ENCODE results near the gene G6PC3.

The G6PC3 gene

DNA sequence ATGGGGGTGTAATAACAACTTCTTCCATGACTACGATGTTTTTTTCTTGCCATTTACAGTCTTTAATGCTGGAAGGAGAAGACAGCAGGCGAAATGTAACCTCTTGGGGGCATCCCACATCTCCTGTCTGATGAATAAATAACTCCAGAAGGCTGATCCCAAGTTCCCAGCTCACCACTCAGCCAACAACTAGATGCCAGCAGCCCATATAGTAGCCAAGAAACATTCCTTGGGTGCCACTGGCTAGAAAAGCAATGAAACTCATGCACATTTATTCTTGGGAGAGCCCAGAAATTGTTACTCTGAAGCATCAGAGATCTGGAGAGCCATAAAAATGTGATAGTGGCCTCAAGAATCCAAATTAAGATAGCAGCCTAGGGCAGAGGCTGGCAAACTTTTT, 33.1 kb upstream of the G6PC3 start (continued):
- TF ChIP-seq ZNF626 (tag by site-specific recombination; IDR thresholded peaks at IDR 0.05) (no peak), ZNF426 (tag by site-specific recombination; IDR thresholded peaks at IDR 0.05) (no peak), KLF10 (tag by site-specific recombination; IDR thresholded peaks at IDR 0.05) (no peak), ZIC2 (tag by site-specific recombination; IDR thresholded peaks at IDR 0.05) (no peak)
- TF ChIP-seq, protein P1, sequence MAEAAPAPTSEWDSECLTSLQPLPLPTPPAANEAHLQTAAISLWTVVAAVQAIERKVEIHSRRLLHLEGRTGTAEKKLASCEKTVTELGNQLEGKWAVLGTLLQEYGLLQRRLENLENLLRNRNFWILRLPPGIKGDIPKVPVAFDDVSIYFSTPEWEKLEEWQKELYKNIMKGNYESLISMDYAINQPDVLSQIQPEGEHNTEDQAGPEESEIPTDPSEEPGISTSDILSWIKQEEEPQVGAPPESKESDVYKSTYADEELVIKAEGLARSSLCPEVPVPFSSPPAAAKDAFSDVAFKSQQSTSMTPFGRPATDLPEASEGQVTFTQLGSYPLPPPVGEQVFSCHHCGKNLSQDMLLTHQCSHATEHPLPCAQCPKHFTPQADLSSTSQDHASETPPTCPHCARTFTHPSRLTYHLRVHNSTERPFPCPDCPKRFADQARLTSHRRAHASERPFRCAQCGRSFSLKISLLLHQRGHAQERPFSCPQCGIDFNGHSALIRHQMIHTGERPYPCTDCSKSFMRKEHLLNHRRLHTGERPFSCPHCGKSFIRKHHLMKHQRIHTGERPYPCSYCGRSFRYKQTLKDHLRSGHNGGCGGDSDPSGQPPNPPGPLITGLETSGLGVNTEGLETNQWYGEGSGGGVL (tag by site-specific recombination; IDR thresholded peaks at IDR 0.05) = no peak

DNA sequence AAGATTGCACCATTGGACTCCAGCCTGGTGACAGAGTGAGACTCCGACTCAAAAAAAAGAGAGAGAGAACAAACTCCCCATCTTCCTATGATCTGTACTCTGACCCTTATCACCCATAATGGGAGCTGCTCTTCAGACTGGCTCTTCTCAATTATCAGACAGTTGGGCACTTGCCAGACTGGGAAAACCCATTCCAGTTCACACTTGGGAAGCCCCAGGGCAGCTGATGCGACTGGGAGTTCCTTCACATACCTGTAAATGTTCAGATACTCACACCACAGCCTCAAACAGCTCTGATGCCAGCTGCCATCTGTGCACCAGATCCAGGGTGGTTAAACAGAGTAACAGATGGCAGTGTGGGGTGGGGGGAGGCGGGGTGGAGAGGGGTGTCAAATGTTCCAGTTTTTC, 31.9 kb upstream of the G6PC3 start:
- POLR2A ChIA-PET = no interaction called here
- CTCF ChIA-PET = interaction anchor here (0.7 to 1.0 kb wide), 4 partner anchors 13 to 160 kb away, joined by 3 to 6 read pairs (median 6); no protein-coding TSS in a partner anchor
- peaks cover 7% of the 10 kb centered on the region for H3K4me1 ChIP-seq (ENCODE audit: control insufficient read depth, insufficient read depth, low read length)

More for the DNA sequence above, 31.9 kb upstream of the G6PC3 start:
- Histone ChIP-seq H3K9me3 (ENCODE audit: control insufficient read depth, insufficient read depth, low read depth, low read length) (no peaks in the 10 kb centered on the region), H3K36me3 (ENCODE audit: control insufficient read depth in 2 of 2, insufficient read depth in 1 of 2, low read length in 2 of 2) (peaks cover 48 to 51% of the 10 kb centered on the region in 2 experiments), H3K4me3 (ENCODE audit: low read depth, low read length) (no peak overlapping the region), H3K27ac (ENCODE audit: extremely low read depth, low read depth, low read length) (no peak overlapping the region)
- TF ChIP-seq ZNF529 (tag by site-specific recombination; IDR thresholded peaks at IDR 0.05; ENCODE audit: insufficient replicate concordance) (no peak), ZNF341 (tag by site-specific recombination; IDR thresholded peaks at IDR 0.05; ENCODE audit: low read depth) (no peak), ZBTB7A (tag by site-specific recombination; IDR thresholded peaks at IDR 0.05; ENCODE audit: low read depth) (no peak), ZNF426 (tag by site-specific recombination; IDR thresholded peaks at IDR 0.05) (no peak), SP3 (tag by site-specific recombination; IDR thresholded peaks at IDR 0.05) (no peak), TRIM28 (IDR thresholded peaks at IDR 0.05; ENCODE audit: borderline replicate concordance, low read length) (no peak)
- TF ChIP-seq, protein P2, sequence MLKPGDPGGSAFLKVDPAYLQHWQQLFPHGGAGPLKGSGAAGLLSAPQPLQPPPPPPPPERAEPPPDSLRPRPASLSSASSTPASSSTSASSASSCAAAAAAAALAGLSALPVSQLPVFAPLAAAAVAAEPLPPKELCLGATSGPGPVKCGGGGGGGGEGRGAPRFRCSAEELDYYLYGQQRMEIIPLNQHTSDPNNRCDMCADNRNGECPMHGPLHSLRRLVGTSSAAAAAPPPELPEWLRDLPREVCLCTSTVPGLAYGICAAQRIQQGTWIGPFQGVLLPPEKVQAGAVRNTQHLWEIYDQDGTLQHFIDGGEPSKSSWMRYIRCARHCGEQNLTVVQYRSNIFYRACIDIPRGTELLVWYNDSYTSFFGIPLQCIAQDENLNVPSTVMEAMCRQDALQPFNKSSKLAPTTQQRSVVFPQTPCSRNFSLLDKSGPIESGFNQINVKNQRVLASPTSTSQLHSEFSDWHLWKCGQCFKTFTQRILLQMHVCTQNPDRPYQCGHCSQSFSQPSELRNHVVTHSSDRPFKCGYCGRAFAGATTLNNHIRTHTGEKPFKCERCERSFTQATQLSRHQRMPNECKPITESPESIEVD (tag by site-specific recombination; IDR thresholded peaks at IDR 0.05) = no peak
- TF ChIP-seq, protein P3, sequence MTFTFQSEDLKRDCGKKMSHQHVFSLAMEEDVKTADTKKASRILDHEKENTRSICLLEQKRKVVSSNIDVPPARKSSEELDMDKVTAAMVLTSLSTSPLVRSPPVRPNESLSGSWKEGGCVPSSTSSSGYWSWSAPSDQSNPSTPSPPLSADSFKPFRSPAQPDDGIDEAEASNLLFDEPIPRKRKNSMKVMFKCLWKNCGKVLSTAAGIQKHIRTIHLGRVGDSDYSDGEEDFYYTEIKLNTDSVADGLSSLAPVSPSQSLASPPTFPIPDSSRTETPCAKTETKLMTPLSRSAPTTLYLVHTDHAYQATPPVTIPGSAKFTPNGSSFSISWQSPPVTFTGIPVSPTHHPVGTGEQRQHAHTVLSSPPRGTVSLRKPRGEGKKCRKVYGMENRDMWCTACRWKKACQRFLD (tag by site-specific recombination; IDR thresholded peaks at IDR 0.05) = no peak
- TF ChIP-seq, protein P4, sequence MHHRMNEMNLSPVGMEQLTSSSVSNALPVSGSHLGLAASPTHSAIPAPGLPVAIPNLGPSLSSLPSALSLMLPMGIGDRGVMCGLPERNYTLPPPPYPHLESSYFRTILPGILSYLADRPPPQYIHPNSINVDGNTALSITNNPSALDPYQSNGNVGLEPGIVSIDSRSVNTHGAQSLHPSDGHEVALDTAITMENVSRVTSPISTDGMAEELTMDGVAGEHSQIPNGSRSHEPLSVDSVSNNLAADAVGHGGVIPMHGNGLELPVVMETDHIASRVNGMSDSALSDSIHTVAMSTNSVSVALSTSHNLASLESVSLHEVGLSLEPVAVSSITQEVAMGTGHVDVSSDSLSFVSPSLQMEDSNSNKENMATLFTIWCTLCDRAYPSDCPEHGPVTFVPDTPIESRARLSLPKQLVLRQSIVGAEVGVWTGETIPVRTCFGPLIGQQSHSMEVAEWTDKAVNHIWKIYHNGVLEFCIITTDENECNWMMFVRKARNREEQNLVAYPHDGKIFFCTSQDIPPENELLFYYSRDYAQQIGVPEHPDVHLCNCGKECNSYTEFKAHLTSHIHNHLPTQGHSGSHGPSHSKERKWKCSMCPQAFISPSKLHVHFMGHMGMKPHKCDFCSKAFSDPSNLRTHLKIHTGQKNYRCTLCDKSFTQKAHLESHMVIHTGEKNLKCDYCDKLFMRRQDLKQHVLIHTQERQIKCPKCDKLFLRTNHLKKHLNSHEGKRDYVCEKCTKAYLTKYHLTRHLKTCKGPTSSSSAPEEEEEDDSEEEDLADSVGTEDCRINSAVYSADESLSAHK (tag by site-specific recombination; IDR thresholded peaks at IDR 0.05) = no peak
- TF ChIP-seq, protein P5, sequence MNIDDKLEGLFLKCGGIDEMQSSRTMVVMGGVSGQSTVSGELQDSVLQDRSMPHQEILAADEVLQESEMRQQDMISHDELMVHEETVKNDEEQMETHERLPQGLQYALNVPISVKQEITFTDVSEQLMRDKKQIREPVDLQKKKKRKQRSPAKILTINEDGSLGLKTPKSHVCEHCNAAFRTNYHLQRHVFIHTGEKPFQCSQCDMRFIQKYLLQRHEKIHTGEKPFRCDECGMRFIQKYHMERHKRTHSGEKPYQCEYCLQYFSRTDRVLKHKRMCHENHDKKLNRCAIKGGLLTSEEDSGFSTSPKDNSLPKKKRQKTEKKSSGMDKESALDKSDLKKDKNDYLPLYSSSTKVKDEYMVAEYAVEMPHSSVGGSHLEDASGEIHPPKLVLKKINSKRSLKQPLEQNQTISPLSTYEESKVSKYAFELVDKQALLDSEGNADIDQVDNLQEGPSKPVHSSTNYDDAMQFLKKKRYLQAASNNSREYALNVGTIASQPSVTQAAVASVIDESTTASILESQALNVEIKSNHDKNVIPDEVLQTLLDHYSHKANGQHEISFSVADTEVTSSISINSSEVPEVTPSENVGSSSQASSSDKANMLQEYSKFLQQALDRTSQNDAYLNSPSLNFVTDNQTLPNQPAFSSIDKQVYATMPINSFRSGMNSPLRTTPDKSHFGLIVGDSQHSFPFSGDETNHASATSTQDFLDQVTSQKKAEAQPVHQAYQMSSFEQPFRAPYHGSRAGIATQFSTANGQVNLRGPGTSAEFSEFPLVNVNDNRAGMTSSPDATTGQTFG (tag by site-specific recombination; IDR thresholded peaks at IDR 0.05; ENCODE audit: borderline replicate concordance) = no peak
